Neural cell (in vitro differentiated cells): ENCODE measurements around the gene DYNC2H1. TPM values are rescaled to one million over a fixed set of nuclear protein-coding genes. Genes with fewer than 3 reads are reported as not detected.

Source experiments
- H2AFZ ChIP-seq: fragments of 200-600, 300-800 bp; sonication (generic), shearing (Covaris generic); 2 replicates; pipeline ENCODE4 v1.6.0; 2014; ENCODE audit warnings: low read depth, mild to moderate bottlenecking, antibody characterized with exemption, low read length, moderate library complexity
- H3F3A ChIP-seq: fragments of 200-600 bp; shearing (Covaris generic); 2 replicates; pipeline ENCODE4 v1.6.1; 2016; ENCODE audit warnings: mild to moderate bottlenecking, moderate library complexity, mixed read lengths, antibody characterized with exemption, low read length; ENCODE audit not compliant: insufficient read depth, poor library complexity, severe bottlenecking
- H3K27ac ChIP-seq: fragments of 200-600, 300-800 bp; sonication (generic), shearing (Covaris generic); 2 replicates; pipeline ENCODE4 v1.5.1; 2014; ENCODE audit warnings: mild to moderate bottlenecking, low read length, moderate library complexity
- H3K27me3 ChIP-seq: fragments of 300-800, 200-600 bp; sonication (generic), shearing (Covaris generic); 2 replicates; pipeline ENCODE4 v1.6.0; 2014; ENCODE audit warnings: mild to moderate bottlenecking, low read depth, low read length, moderate library complexity; ENCODE audit not compliant: insufficient read depth
- H3K36me3 ChIP-seq: fragments of 300-800, 200-600 bp; sonication (generic), shearing (Covaris generic); 2 replicates; pipeline ENCODE4 v1.5.1; 2014; ENCODE audit warnings: mild to moderate bottlenecking, antibody characterized with exemption, low read length, moderate library complexity; ENCODE audit not compliant: insufficient read depth
- H3K4me2 ChIP-seq: fragments of 300-800, 200-600 bp; sonication (generic), shearing (Covaris generic); 2 replicates; pipeline ENCODE4 v1.6.0; 2014; ENCODE audit warnings: mild to moderate bottlenecking, low read length
- H3K4me3 ChIP-seq: fragments of 300-800, 200-600 bp; sonication (generic), shearing (Covaris generic); 2 replicates; pipeline ENCODE4 v1.5.1; 2014; ENCODE audit warnings: mild to moderate bottlenecking, low read length, moderate library complexity
- H3K79me2 ChIP-seq: fragments of 200-600 bp; shearing (Covaris generic); replicated peaks from 2 replicates; pipeline ENCODE4 v1.6.0; 2014; ENCODE audit warnings: mild to moderate bottlenecking, low read length, moderate library complexity; ENCODE audit not compliant: insufficient read depth
- H3K9ac ChIP-seq: fragments of 300-800, 200-600 bp; sonication (generic), shearing (Covaris generic); 2 replicates; pipeline ENCODE4 v1.6.1; 2016; ENCODE audit warnings: mild to moderate bottlenecking, low read length, mixed read lengths
- H3K9me2 ChIP-seq: fragments of 200-600 bp; shearing (Covaris generic); 2 replicates; pipeline ENCODE4 v1.6.1; 2016; ENCODE audit warnings: mild to moderate bottlenecking, low read length, mixed read lengths; ENCODE audit not compliant: insufficient read depth
- H3K9me3 ChIP-seq: fragments of 200-600, 300-800 bp; sonication (generic), shearing (Covaris generic); 2 replicates; pipeline ENCODE4 v1.6.1; 2016; ENCODE audit warnings: mild to moderate bottlenecking, mixed run types, low read length, moderate library complexity, mixed read lengths
- H4K20me1 ChIP-seq: fragments of 200-600 bp; shearing (Covaris generic); 2 replicates; pipeline ENCODE4 v1.6.1; 2016; ENCODE audit warnings: mild to moderate bottlenecking, mixed run types; ENCODE audit not compliant: insufficient read depth
- CTCF ChIP-seq: fragments of 450-650 bp; IDR thresholded peaks from 2 replicates; pipeline ENCODE4 v1.5.1; 2014; ENCODE audit warnings: antibody characterized with exemption, mild to moderate bottlenecking, moderate library complexity; ENCODE audit not compliant: poor library complexity, severe bottlenecking
- EP300 ChIP-seq: fragments of 450-650 bp; conservative IDR thresholded peaks from 2 replicates; pipeline ENCODE4 v1.6.1; 2014; ENCODE audit warnings: antibody characterized with exemption, mild to moderate bottlenecking, moderate library complexity; ENCODE audit not compliant: poor library complexity, severe bottlenecking
- EZH2 ChIP-seq: fragments of 200-600, 300-800 bp; shearing (Covaris generic), sonication (generic); IDR thresholded peaks from 2 replicates; pipeline ENCODE4 v1.6.1; 2014; ENCODE audit warnings: antibody characterized with exemption, low read length, borderline replicate concordance, mild to moderate bottlenecking; ENCODE audit not compliant: insufficient read depth, poor library complexity, severe bottlenecking
- MXI1 ChIP-seq: fragments of 450-650 bp; conservative IDR thresholded peaks from 2 replicates; pipeline ENCODE4 v1.6.1; 2014; ENCODE audit warnings: antibody characterized with exemption, mild to moderate bottlenecking; ENCODE audit not compliant: poor library complexity, severe bottlenecking
- POLR2AphosphoS5 ChIP-seq: IDR thresholded peaks from 2 replicates; pipeline ENCODE4 v1.6.1; 2012
- RAD21 ChIP-seq: fragments of 450-650 bp; conservative IDR thresholded peaks from 2 replicates; pipeline ENCODE4 v1.6.1; 2014; ENCODE audit warnings: antibody characterized with exemption, mild to moderate bottlenecking, moderate library complexity
- SMC3 ChIP-seq: fragments of 450-650 bp; conservative IDR thresholded peaks from 2 replicates; pipeline ENCODE4 v1.6.1; 2014; ENCODE audit warnings: antibody characterized with exemption, mild to moderate bottlenecking, moderate library complexity; ENCODE audit not compliant: poor library complexity
- TAF1 ChIP-seq: IDR thresholded peaks from 2 replicates; pipeline ENCODE4 v1.6.1; 2012; ENCODE audit warnings: low read depth
- polyA plus RNA-seq: library from polyadenylated mRNA; depleted of rRNA; stranded (reverse); fragments of >200 nt; gene quantifications from 2 replicates; pipeline ENCODE4 v1.2.3, GENCODE V29; 2014
- TF ChIP-seq, protein P1 (sequence below): IDR thresholded peaks from 2 replicates; pipeline ENCODE4 v1.6.1; 2012; ENCODE audit warnings: borderline replicate concordance

Gene DYNC2H1
- polyA plus RNA-seq, 1 donor from 2014 or later: 14.1 TPM

- no peak overlapping the region for H3K4me2 ChIP-seq
- no peaks in the 10 kb centered on the region for H3K36me3 ChIP-seq
- H3K9me3 ChIP-seq: no peaks in the 10 kb centered on the region
- H3K27me3 ChIP-seq: no peaks in the 10 kb centered on the region
- H4K20me1 ChIP-seq: no peaks in the 10 kb centered on the region
- no peak overlapping the region for H3K9ac ChIP-seq
- no peak overlapping the region for H2AFZ ChIP-seq
- no peaks in the 10 kb centered on the region for H3K79me2 ChIP-seq
- H3K9me2 ChIP-seq: no peaks in the 10 kb centered on the region
- no peak overlapping the region for H3K4me3 ChIP-seq
- no peaks in the 10 kb centered on the region for H3F3A ChIP-seq
- TF ChIP-seq, protein P1, sequence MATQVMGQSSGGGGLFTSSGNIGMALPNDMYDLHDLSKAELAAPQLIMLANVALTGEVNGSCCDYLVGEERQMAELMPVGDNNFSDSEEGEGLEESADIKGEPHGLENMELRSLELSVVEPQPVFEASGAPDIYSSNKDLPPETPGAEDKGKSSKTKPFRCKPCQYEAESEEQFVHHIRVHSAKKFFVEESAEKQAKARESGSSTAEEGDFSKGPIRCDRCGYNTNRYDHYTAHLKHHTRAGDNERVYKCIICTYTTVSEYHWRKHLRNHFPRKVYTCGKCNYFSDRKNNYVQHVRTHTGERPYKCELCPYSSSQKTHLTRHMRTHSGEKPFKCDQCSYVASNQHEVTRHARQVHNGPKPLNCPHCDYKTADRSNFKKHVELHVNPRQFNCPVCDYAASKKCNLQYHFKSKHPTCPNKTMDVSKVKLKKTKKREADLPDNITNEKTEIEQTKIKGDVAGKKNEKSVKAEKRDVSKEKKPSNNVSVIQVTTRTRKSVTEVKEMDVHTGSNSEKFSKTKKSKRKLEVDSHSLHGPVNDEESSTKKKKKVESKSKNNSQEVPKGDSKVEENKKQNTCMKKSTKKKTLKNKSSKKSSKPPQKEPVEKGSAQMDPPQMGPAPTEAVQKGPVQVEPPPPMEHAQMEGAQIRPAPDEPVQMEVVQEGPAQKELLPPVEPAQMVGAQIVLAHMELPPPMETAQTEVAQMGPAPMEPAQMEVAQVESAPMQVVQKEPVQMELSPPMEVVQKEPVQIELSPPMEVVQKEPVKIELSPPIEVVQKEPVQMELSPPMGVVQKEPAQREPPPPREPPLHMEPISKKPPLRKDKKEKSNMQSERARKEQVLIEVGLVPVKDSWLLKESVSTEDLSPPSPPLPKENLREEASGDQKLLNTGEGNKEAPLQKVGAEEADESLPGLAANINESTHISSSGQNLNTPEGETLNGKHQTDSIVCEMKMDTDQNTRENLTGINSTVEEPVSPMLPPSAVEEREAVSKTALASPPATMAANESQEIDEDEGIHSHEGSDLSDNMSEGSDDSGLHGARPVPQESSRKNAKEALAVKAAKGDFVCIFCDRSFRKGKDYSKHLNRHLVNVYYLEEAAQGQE: no peak
- TF ChIP-seq POLR2AphosphoS5 (no peak), EP300 (no peak), CTCF (no peak), TAF1 (no peak), MXI1 (no peak), RAD21 (no peak), EZH2 (no peak), SMC3 (no peak)
- H3K27ac ChIP-seq: no peak overlapping the region
Observed at GRCh38 chr11:103448966-103449365, 339.7 kb downstream of the DYNC2H1 start.

GRCh38 chr11:103450241-103450640 lies 341.0 kb downstream of the DYNC2H1 start:
- Histone ChIP-seq H3K9ac (no peak overlapping the region), H3K9me2 (no peaks in the 10 kb centered on the region), H3K27ac (no peak overlapping the region), H3K9me3 (no peaks in the 10 kb centered on the region), H3F3A (no peaks in the 10 kb centered on the region), H3K4me2 (no peak overlapping the region), H4K20me1 (no peaks in the 10 kb centered on the region), H3K79me2 (no peaks in the 10 kb centered on the region), H3K27me3 (no peaks in the 10 kb centered on the region), H2AFZ (no peak overlapping the region), H3K4me3 (no peak overlapping the region), H3K36me3 (no peaks in the 10 kb centered on the region)
- TF ChIP-seq SMC3 (no peak), TAF1 (no peak)

- H3K9ac ChIP-seq: no peak overlapping the region
- no peak overlapping the region for H3K4me2 ChIP-seq
- H3K27ac ChIP-seq: no peak overlapping the region
- H2AFZ ChIP-seq: no peak overlapping the region
- H3K9me3 ChIP-seq: no peaks in the 10 kb centered on the region
- TF ChIP-seq POLR2AphosphoS5 (no peak), MXI1 (no peak)
- H3K36me3 ChIP-seq: no peaks in the 10 kb centered on the region
- H3F3A ChIP-seq: no peaks in the 10 kb centered on the region
- H3K4me3 ChIP-seq: no peak overlapping the region
- no peaks in the 10 kb centered on the region for H3K79me2 ChIP-seq
- no peaks in the 10 kb centered on the region for H3K27me3 ChIP-seq
- no peaks in the 10 kb centered on the region for H3K9me2 ChIP-seq
- no peaks in the 10 kb centered on the region for H4K20me1 ChIP-seq
Observed at GRCh38 chr11:103453126-103453525, 343.9 kb downstream of the DYNC2H1 start.
